Neural progenitor cell (in vitro differentiated cells): Measurements from ENCODE around the gene SPACA7. TPM values are rescaled to one million over a fixed set of nuclear protein-coding genes. Genes with fewer than 3 reads are reported as not detected.
"Not testable (repeated sequence)": the region's sequence is repeated elsewhere in the genome, so short reads cannot be mapped to it uniquely, and the experiment has no call there.

Source experiments
- DNase-seq: peaks from one replicate; pipeline ENCODE4 v3.0.0-alpha.2; 2016; ENCODE audit warnings: low spot score
- H2AFZ ChIP-seq: fragments of 200-600 bp; sonication (generic); replicated peaks from 2 replicates; pipeline ENCODE4 v1.6.1; 2016; ENCODE audit warnings: antibody characterized with exemption
- H3F3A ChIP-seq: fragments of 200-600 bp; sonication (generic); 2 replicates; pipeline ENCODE4 v1.6.1; 2016; ENCODE audit warnings: antibody characterized with exemption, low read depth
- H3K27ac ChIP-seq: fragments of 200-600 bp; sonication (generic); 2 replicates; pipeline ENCODE4 v1.5.1; 2016; ENCODE audit warnings: mild to moderate bottlenecking
- H3K27me3 ChIP-seq: fragments of 200-600 bp; sonication (generic); 2 replicates; pipeline ENCODE4 v1.6.1; 2016; ENCODE audit warnings: mild to moderate bottlenecking, moderate library complexity
- H3K36me3 ChIP-seq: fragments of 200-600 bp; sonication (generic); 2 replicates; pipeline ENCODE4 v1.5.1; 2016
- H3K4me1 ChIP-seq: fragments of 200-600 bp; sonication (generic); 2 replicates; pipeline ENCODE4 v1.6.1; 2016; ENCODE audit warnings: mixed run types
- H3K4me2 ChIP-seq: fragments of 200-600 bp; sonication (generic); 2 replicates; pipeline ENCODE4 v1.6.1; 2016
- H3K4me3 ChIP-seq: fragments of 200-600 bp; sonication (generic); 2 replicates; pipeline ENCODE4 v1.5.1; 2016
- H3K79me2 ChIP-seq: fragments of 200-600 bp; sonication (generic); 2 replicates; pipeline ENCODE4 v1.6.1; 2016; ENCODE audit warnings: low read depth
- H3K9ac ChIP-seq: fragments of 200-600 bp; sonication (generic); 2 replicates; pipeline ENCODE4 v1.6.1; 2016
- H3K9me3 ChIP-seq: fragments of 200-600 bp; sonication (generic); 2 replicates; pipeline ENCODE4 v1.5.1; 2016; ENCODE audit warnings: low read depth
- H4K20me1 ChIP-seq: fragments of 200-600 bp; sonication (generic); 2 replicates; pipeline ENCODE4 v1.6.1; 2016; ENCODE audit warnings: low read depth
- H3K27ac Mint-ChIP-seq: 3 replicates; pipeline ENCODE4 v1.8.0; 2021; ENCODE audit warnings: mixed read lengths
- H3K27me3 Mint-ChIP-seq: 2 replicates; pipeline ENCODE4 v1.8.0; 2022; ENCODE audit warnings: low read depth, mild to moderate bottlenecking, inconsistent platforms, moderate library complexity, mixed read lengths; ENCODE audit not compliant: insufficient read depth
- H3K36me3 Mint-ChIP-seq: 3 replicates; pipeline ENCODE4 v1.8.0; 2021; ENCODE audit warnings: mixed read lengths
- H3K4me1 Mint-ChIP-seq: 3 replicates; pipeline ENCODE4 v1.8.0; 2021; ENCODE audit warnings: mixed read lengths
- H3K4me3 Mint-ChIP-seq: 3 replicates; pipeline ENCODE4 v1.8.0; 2021; ENCODE audit warnings: mild to moderate bottlenecking, moderate library complexity, mixed read lengths
- H3K9me3 Mint-ChIP-seq: 3 replicates; pipeline ENCODE4 v1.8.0; 2020; ENCODE audit warnings: mixed read lengths
- CTCF ChIP-seq: fragments of 200-600 bp; sonication (generic); IDR thresholded peaks from 2 replicates; pipeline ENCODE4 v1.5.1; 2017; ENCODE audit warnings: antibody characterized with exemption, mild to moderate bottlenecking
- EZH2 ChIP-seq: fragments of 200-600 bp; sonication (generic); IDR thresholded peaks from 2 replicates; pipeline ENCODE4 v1.6.1; 2017; ENCODE audit warnings: antibody characterized with exemption, mild to moderate bottlenecking, moderate library complexity
- EZH2phosphoT487 ChIP-seq: fragments of 200-600 bp; sonication (generic); IDR thresholded peaks from 2 replicates; pipeline ENCODE4 v1.6.1; 2017; ENCODE audit warnings: antibody characterized with exemption
- total RNA-seq: library from RNA; depleted of rRNA; stranded (reverse); fragments of >200 nt; gene quantifications from 2 replicates; pipeline ENCODE4 v1.2.3, GENCODE V29; 2015; ENCODE audit warnings: low replicate concordance

The SPACA7 gene
- total RNA-seq, 1 donor from 2014 or later: not detected

- peaks cover 5% of the 10 kb centered on the region for H3K27me3 Mint-ChIP-seq
- no peak for DNase-seq
- H3K36me3 Mint-ChIP-seq: no peaks in the 10 kb centered on the region
- H3K4me3 Mint-ChIP-seq: no peak overlapping the region
- H3K4me1 Mint-ChIP-seq: peaks cover under 1% of the 10 kb centered on the region
- no peaks in the 10 kb centered on the region for H4K20me1 ChIP-seq
- H3K9me3 Mint-ChIP-seq: no peaks in the 10 kb centered on the region
- no peaks in the 10 kb centered on the region for H3K9me3 ChIP-seq
- no peaks in the 10 kb centered on the region for H3K4me1 ChIP-seq
- H3K27ac Mint-ChIP-seq: no peak overlapping the region
- no peaks in the 10 kb centered on the region for H3F3A ChIP-seq
- no peak overlapping the region for H3K9ac ChIP-seq
- H3K27me3 ChIP-seq: no peaks in the 10 kb centered on the region
- H2AFZ ChIP-seq: no peak overlapping the region
- H3K4me2 ChIP-seq: no peak overlapping the region
- no peak overlapping the region for H3K27ac ChIP-seq
- no peaks in the 10 kb centered on the region for H3K36me3 ChIP-seq
- H3K79me2 ChIP-seq: no peaks in the 10 kb centered on the region
- TF ChIP-seq EZH2phosphoT487 (no peak), EZH2 (no peak), CTCF (no peak)
- no peak overlapping the region for H3K4me3 ChIP-seq
Observed at GRCh38 chr13:112397108-112397507, 21.0 kb downstream of the SPACA7 start.

- H3K36me3 ChIP-seq, H3K9ac ChIP-seq, H3K27me3 ChIP-seq, H3K27me3 Mint-ChIP-seq, H3K4me2 ChIP-seq, H2AFZ ChIP-seq, H3K4me3 ChIP-seq, H4K20me1 ChIP-seq, H3K9me3 Mint-ChIP-seq, H3F3A ChIP-seq, H3K4me1 Mint-ChIP-seq, H3K27ac Mint-ChIP-seq, H3K4me1 ChIP-seq, DNase-seq, H3K27ac ChIP-seq, H3K9me3 ChIP-seq, H3K79me2 ChIP-seq, H3K4me3 Mint-ChIP-seq, H3K36me3 Mint-ChIP-seq: not testable (repeated sequence)
Observed at GRCh38 chr13:112398347-112398746, 22.2 kb downstream of the SPACA7 start.

GRCh38 chr13:112409828-112410227 lies 33.7 kb downstream of the SPACA7 start:
- not testable (repeated sequence) for H3K4me1 Mint-ChIP-seq, H3K27ac Mint-ChIP-seq, H3K27ac ChIP-seq, DNase-seq, H3K4me2 ChIP-seq, H3K27me3 ChIP-seq, H3F3A ChIP-seq, H3K9ac ChIP-seq, H2AFZ ChIP-seq, H3K4me3 Mint-ChIP-seq, H3K27me3 Mint-ChIP-seq, H3K36me3 ChIP-seq, H3K4me3 ChIP-seq, H3K4me1 ChIP-seq, H3K36me3 Mint-ChIP-seq, H4K20me1 ChIP-seq, H3K79me2 ChIP-seq
- peaks cover 27% of the 10 kb centered on the region for H3K9me3 Mint-ChIP-seq
- H3K9me3 ChIP-seq: peaks cover 13% of the 10 kb centered on the region

GRCh38 chr13:112416647-112417046 lies 40.5 kb downstream of the SPACA7 start:
- Mint-ChIP-seq H3K27ac (no peak overlapping the region), H3K36me3 (no peaks in the 10 kb centered on the region), H3K4me3 (no peak overlapping the region), H3K4me1 (no peaks in the 10 kb centered on the region), H3K27me3 (peaks cover 4% of the 10 kb centered on the region), H3K9me3 (peaks cover 59% of the 10 kb centered on the region)
- Histone ChIP-seq H3K27me3 (no peaks in the 10 kb centered on the region), H3K4me2 (no peak overlapping the region), H3K9ac (no peak overlapping the region), H3K27ac (no peak overlapping the region), H3K4me3 (no peak overlapping the region), H3K36me3 (no peaks in the 10 kb centered on the region), H3F3A (no peaks in the 10 kb centered on the region), H2AFZ (no peak overlapping the region), H3K9me3 (peaks cover 26% of the 10 kb centered on the region), H4K20me1 (no peaks in the 10 kb centered on the region), H3K79me2 (no peaks in the 10 kb centered on the region), H3K4me1 (no peaks in the 10 kb centered on the region)
- TF ChIP-seq CTCF (no peak), EZH2phosphoT487 (no peak), EZH2 (no peak)
- no peak for DNase-seq
